ENCODE data around the gene MSX1. TPM values are rescaled to one million over a fixed set of nuclear protein-coding genes. Genes with fewer than 3 reads are reported as not detected.

Gene MSX1
- total RNA-seq, 1 experiment from 2014 or later: not detected

- Mint-ChIP-seq H3K4me1 (peaks cover 0 to 2% of the 10 kb centered on the region in 2 experiments; a peak in 1 of 4 replicates), H3K36me3 (ENCODE audit: insufficient read depth in 1 of 3, low read depth in 3 of 3) (peaks cover 4 to 12% (median 5%) of the 10 kb centered on the region in 3 experiments; a peak in 6 of 7 replicates), H3K9me3 (peaks cover 12 to 13% of the 10 kb centered on the region in 2 experiments; a peak in 4 of 5 replicates), H3K27ac (no peak overlapping the region), H3K27me3 (ENCODE audit: low read depth) (peaks cover 60% of the 10 kb centered on the region), H3K4me3 (no peak overlapping the region)
- no peaks in the 10 kb centered on the region for H3K4me1 ChIP-seq (ENCODE audit: insufficient read depth, low read length)
- H3K23me2 ChIP-seq (ENCODE audit: insufficient read length, low read depth, low read length, poor library complexity, severe bottlenecking): no peaks in the 10 kb centered on the region
- no peak overlapping the region for H2BK5ac ChIP-seq (ENCODE audit: insufficient read length, low read length)
- H2BK120ac ChIP-seq (ENCODE audit: low read depth, low read length, poor library complexity, severe bottlenecking): no peak overlapping the region
- H3K79me2 ChIP-seq (ENCODE audit: insufficient read depth, low read length): no peaks in the 10 kb centered on the region
- no peak overlapping the region for H2BK12ac ChIP-seq (ENCODE audit: insufficient read length, low read depth, low read length)
- no peak overlapping the region for H3K56ac ChIP-seq (ENCODE audit: insufficient read length, low read depth, low read length)
- H4K20me1 ChIP-seq (ENCODE audit: control insufficient read depth, insufficient read depth, insufficient read length): no peaks in the 10 kb centered on the region
- H2BK15ac ChIP-seq (ENCODE audit: low read depth, low read length): no peak overlapping the region
- no peak overlapping the region for H3T11ph ChIP-seq (ENCODE audit: low read length)
- H3K27ac ChIP-seq (ENCODE audit: insufficient read length, low read depth, low read length): no peak overlapping the region
- H3K9ac ChIP-seq (ENCODE audit: extremely low read depth, insufficient read length, low read length): no peak overlapping the region
- H4K8ac ChIP-seq (replicated peaks; ENCODE audit: insufficient read length, low read depth, low read length): no peak overlapping the region
- no peaks in the 10 kb centered on the region for H3K9me3 ChIP-seq (ENCODE audit: control insufficient read depth, low read depth, low read length)
- no peak overlapping the region for H3K4me2 ChIP-seq (ENCODE audit: insufficient read depth, insufficient read length, low read length)
- no peak overlapping the region for H4K5ac ChIP-seq (ENCODE audit: insufficient read length, low read depth, low read length)
- H3K18ac ChIP-seq (ENCODE audit: insufficient read length, low read depth, low read length): no peak overlapping the region
- DNase-seq: no peak
- H2BK20ac ChIP-seq (ENCODE audit: low read depth, low read length, poor library complexity, severe bottlenecking): no peak overlapping the region
- no CpG with 5 or more reads among the region's 3 CpGs for WGBS (ENCODE audit: extremely low coverage, insufficient read length, low lambda C conversion rate)
- no peak overlapping the region for H2AK5ac ChIP-seq (ENCODE audit: insufficient read length, low read length)
- H4K91ac ChIP-seq (ENCODE audit: insufficient read length, low read depth, low read length): no peak overlapping the region
- H3K4ac ChIP-seq (ENCODE audit: low read depth, low read length): no peak overlapping the region
- no peaks in the 10 kb centered on the region for H3K79me1 ChIP-seq (ENCODE audit: insufficient read depth, low read depth, low read length, poor library complexity, severe bottlenecking)
- no peak overlapping the region for H2AFZ ChIP-seq (ENCODE audit: low read length)
- no peak for TF ChIP-seq CTCF (conservative IDR thresholded peaks at IDR 0.05)
- H3K23ac ChIP-seq (ENCODE audit: insufficient read length, low read depth, low read length): no peak overlapping the region
- peaks cover 3% of the 10 kb centered on the region; the same call in 1 of the 2 replicates for H3K27me3 ChIP-seq (ENCODE audit: insufficient read depth, low read length)
- no peak overlapping the region for H3K14ac ChIP-seq (ENCODE audit: insufficient read depth, low read length)
Observed at GRCh38 chr4:4820739-4821138, 38.7 kb upstream of the MSX1 start.

All from H9 (cell line).